GDM1 (cell line): ENCODE measurements around the gene AMT.

Experiments used
- DNase-seq: peaks from one replicate; lab custom pipeline; 2025; lab: John Stamatoyannopoulos, UW

Gene AMT

DNA sequence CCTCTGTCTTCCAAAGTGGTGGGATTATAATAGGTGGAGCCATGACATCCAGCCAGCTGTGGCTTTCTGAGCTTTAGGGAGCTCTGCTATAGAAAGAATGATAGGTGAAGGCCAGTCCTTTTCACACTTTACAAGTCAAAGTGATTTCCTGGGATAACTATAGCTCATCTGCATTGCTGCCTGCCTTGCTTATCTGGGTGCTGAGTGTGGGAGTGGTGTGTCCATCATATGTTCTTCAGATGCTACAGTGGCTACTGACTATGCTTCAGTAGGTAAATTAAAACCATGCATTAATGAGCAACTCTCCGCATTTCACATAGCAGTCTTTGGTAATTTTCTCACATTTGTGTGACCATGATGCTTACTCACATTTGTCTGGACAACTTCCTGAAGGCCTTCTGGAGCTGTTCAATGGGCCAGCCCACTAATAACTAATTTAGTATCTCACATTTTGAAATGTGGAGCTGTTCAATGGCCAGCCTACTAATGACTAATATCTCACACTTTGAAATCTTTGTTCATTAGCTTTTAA, 33.9 kb downstream of the AMT start:
- no peak for DNase-seq

- DNase-seq = no peak
These were observed 34.6 kb downstream of the AMT start for GRCh38 chr3:49387721-49388120.

GRCh38 chr3:49386056-49386756, 36.1 kb downstream of the AMT start:
- DNase-seq = no peak

- DNase-seq = no peak
These were observed 36.7 kb downstream of the AMT start for GRCh38 chr3:49385617-49386016.

- DNase-seq = no peak
These were observed 38.9 kb downstream of the AMT start for GRCh38 chr3:49383387-49383786.

- DNase-seq = no peak
These were observed 43.9 kb downstream of the AMT start for GRCh38 chr3:49378249-49378895.

- no peak for DNase-seq
These were observed 44.8 kb downstream of the AMT start for GRCh38 chr3:49377483-49377882.

- DNase-seq = no peak
These were observed 50.3 kb downstream of the AMT start for GRCh38 chr3:49371946-49372345.

DNA sequence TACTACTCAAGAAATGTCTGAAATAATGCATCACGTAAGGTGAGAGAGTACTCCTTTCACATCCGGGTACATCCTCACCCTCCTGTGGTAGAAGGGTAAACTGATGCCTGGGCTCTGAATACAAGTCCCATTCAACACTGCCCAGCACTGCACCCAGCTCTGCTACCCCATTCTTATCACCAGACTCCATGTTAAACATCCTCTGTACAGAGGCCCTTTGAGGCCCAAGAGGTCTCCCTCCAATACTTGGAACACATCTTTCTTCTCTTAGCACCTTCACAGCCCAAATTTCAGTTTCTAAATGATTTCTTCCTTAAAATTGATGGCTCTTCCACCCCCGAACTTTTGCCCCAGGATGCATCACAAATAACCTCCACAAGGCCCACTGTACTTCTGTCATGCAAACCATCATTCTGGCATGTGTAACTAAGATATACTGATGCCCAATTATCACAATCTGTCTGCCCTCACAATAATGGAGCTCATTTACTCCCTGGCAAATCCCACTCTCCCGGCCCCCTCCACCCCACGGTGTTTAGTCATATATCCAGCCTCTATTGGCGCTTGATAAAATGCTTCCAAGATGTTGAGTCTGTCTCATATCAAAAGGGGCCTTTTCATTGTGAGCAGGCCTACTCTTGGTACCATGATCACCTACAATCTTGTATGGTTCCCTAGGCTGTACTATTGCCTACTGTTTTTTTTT, 51.5 kb downstream of the AMT start:
- DNase-seq = no peak
